NCI-H2107 (cell line): ENCODE data around the gene RNASE13.

ENCODE experiments used
- DNase-seq: peaks from one replicate; lab custom pipeline; 2025; lab: John Stamatoyannopoulos, UW

RNASE13 gene

DNA sequence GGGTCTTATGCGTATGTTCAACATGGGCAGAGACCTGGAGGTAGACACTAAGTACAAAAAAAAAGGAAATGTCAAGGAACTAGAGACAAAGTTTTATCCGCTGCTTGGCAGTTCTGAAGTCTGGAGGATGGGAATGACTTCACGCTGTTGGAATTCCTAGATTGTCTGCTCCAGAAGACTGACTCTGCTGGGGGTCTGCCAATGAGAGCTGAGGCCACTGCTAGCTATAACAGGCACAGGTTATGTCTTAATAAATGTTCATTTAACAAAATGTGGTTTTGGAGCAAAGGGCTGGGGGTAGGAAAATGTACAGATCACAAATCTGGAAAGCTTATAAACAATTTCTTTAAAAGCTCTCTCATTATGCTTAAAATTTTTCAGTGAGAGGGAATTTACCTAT lies 28.9 kb upstream of the RNASE13 start:
- no peak for DNase-seq

DNA sequence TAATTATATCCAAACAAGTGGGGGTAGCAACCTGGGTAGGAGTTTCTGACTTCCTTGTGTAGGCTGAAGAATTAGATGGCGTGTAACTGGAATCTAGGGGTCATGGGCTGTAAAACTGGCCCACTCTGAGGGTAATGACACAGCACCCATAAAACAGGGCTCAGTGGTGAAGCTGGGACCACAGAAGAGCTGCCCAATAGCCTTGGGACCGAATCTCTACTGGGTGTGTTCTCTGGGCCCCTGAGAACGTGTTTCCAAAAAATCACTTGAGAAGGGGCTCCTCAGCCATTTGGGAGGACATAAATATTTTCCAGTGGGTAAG lies 26.7 kb upstream of the RNASE13 start:
- DNase-seq, result no peak

DNA sequence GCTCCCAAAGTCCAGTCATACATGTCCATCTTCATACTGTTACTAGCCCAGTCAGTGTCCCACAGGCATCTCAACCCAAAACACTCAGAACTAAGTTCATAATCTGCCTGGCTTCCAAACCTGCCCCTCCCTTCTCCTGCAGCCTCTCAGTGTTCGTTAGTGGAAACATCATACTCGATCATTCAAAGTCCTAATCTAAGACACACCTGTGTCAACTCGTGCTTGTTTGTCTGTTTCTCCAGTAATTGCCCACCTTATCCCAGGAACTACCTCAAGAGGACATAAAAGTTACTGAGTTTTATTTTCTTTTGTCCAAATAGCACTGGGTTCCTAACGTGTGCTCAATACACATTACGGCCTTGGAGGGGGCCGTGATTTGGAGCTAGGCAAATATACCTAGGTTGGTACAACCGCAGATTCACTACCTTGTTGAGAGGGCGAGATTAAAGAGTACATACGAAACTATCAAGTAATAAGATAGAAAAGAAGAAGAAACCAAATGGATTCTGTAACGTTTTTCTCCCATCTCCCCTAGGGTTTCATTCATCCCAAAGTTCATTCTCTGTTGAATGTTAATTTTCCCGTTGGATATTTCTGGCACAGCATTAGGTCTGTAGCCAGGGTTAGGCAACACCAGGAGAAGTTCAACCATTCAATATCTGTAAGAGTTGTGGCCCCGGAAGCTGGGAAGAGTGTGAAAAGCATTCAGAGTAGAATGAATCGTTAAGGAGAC lies 26.2 kb upstream of the RNASE13 start:
- DNase-seq, result no peak

DNA sequence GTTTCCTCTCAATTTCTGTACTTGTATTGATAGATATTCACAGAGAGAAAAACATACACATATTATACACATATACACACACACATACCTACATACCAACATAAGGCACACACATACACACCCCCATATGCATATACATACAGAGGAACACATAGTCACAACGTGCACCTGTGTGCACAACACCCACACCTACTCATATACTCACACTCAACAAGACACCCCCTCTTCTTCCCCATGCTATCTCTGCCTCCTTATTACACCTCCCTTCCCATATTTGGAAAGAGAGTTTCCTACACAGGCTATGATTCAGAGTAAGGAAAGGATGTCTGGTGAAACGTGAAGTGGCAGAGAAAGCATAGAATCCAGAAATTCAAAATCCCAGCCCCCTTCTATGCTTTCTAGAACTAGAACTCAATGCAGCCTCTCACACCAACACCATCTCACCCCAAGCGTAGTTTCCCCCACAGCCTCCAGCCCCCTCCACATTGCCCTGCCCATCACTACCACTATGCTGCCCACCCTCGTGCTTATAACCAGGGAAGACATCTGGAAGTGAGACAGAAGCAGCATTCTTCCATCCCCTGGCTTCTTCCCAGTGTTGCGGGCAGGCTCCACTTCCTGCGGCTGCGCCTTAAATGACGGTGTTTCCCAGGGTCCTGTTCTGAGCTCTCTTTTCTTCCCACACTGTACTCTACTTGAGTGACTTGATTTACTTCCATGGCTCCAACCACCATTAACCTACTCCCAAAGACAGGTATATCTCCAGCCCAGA lies 25.4 kb upstream of the RNASE13 start:
- DNase-seq, result no peak

DNA sequence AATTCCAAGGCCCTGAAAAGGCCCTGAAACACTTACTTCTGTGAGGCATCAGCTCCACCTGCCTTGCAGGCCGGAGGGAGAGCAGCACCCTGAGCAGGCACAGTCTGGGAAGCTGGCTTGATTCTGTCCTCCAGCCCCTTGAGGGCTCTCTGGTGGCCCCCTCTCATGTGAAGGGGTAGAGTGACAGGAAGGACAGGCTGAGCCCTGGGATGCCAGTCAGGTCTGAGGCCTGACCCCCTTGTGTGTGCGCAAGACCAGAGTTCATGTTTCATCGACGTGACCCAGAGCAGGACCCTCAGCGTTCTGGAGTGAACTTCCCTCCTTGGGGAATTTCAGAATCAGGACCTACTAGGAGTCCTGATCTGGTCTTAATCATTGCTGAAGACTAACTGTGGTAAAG lies 24.3 kb upstream of the RNASE13 start:
- DNase-seq, result no peak

DNA sequence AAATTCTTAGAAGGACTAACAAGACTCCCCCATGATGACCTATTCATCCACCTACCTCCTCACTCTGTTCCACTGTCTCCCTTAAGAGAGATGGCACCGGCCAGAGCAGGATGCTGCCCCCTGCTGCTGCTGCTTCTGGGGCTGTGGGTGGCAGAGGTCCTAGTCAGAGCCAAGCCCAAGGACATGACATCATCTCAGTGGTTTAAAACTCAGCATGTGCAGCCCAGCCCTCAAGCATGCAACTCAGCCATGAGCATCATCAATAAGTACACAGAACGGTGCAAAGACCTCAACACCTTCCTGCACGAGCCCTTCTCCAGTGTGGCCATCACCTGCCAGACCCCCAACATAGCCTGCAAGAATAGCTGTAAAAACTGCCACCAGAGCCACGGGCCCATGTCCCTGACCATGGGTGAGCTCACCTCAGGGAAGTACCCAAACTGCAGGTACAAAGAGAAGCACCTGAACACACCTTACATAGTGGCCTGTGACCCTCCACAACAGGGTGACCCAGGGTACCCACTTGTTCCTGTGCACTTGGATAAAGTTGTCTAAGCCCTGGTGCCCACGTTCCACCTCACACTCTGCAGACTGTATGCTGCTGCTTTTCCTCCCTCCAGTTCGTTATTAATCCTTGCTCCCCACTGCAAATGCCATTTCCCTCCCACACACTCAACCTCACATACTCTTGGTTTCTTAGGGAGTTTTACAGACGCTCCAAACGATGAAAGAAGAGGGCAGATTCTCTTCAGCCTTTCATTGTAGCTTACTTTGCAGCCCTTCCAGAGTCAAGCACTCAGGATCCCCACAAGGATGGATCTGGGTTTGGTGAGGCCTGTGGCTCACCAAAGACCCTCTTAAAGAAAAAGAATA lies 23.4 kb upstream of the RNASE13 start, which contains the start of gene RNASE8:
Gene RNASE8, plus strand, starts transcription at position 20 of the 873 bp plus-strand sequence. Its CDS starts 71 bp downstream, at position 91.
- no peak for DNase-seq

DNA sequence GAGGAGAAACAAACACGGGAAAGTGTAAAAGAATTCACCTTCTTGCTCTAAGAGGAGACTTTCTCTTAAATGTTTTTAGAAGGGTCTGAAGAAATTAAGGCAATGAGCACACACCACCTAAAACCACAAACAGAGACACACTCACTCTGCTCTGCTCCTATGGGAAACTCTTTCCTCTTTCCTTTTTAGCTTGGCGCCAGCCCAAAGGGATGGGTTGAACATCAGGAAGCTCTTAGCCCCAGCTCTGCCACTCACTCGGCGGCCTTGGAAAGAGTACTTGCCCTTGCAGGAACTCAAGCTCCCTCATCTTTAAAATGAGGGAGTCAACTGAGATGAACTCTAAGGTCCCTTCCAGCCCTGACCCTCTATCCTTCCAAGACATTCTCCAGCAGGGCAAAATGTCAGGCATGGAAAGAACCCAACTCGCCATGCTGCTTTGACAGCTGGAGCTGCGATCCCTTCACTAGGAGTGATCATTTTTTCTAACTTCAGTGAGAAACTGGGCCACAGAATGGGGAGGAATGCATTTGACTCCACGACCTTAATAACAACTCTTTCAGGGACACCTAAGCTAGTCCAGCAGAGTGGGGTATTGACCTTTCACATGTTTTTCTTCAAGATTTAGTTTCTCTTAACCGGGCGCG lies 22.0 kb upstream of the RNASE13 start:
- no peak for DNase-seq

DNA sequence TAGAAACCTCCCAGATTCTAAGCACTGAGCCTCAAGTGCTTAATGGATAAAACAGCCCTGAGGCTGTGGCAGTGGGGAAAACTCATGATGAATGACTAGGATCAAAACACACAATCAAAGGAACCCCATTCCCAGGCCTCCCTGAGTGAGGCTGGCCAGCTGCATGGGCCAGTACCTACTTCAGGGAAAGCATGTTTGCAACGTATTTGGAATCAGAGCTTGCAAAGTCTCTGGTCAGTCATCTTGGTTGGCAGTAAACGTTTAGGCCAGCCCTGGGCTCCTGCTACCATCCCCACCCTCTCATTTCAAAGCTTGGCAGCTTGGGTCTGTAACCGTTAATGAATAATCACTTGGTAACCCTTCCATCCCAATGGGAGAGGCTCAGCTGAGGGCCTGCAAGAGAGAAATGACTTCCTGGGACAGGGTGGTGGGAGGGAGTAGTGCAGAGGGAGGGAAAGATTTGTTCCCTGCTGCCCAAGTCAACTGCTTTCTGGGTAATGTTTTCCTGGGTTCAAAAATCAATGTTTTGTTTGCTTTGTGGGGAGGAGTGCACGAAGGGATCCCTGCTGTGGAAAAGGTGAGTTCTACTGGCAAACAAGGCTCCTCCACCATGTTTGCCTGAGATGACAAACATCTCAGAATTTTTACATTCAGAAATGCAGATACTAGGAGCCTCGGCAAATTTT lies 21.0 kb upstream of the RNASE13 start:
- DNase-seq, result no peak

DNA sequence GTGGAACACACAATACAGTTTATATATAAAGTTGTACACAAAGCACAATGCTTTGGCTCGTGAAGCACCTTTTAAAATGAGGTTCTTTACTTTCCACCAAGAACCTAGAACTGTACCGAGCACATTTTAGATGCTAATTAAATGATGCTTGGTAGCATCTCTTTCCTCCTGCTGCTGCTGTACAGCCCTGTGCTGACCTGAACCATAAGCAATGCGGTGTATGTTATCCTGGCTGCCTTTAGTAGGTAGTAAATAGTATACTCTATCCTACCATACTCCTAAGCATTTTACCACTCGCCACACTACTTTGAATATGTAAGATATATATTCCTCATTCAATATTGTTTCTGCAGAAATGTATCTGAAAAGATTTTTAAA lies 20.1 kb upstream of the RNASE13 start:
- no peak for DNase-seq

DNA sequence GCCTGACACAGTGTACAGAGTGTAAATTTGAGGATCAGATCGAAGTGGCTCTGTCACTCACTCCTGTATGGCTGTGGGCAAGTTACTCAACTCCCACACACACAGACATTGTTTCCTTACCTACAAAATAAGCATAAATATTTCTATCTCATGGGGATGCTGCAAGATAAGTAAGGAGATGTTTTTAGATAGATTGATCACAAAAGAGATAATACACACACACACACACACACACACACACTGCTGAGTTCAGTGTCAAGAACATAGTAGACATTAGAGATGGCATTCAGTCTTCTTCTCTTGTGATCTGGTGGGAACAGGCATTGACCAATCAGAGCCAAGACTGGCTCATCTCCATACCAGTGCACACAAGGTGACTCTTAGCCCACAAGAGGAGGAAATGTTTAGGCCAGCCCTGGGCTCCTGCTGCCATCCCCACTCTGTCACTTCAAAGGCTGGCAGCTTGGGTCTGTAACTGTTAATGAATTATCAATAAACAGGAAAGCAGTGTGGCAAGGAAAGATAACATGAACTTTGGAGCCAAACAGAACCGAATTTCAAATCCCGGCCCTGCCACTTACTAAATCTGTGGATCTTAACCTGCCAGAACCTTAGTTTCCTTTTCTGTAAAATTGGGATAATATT lies 19.6 kb upstream of the RNASE13 start:
- no peak for DNase-seq

DNA sequence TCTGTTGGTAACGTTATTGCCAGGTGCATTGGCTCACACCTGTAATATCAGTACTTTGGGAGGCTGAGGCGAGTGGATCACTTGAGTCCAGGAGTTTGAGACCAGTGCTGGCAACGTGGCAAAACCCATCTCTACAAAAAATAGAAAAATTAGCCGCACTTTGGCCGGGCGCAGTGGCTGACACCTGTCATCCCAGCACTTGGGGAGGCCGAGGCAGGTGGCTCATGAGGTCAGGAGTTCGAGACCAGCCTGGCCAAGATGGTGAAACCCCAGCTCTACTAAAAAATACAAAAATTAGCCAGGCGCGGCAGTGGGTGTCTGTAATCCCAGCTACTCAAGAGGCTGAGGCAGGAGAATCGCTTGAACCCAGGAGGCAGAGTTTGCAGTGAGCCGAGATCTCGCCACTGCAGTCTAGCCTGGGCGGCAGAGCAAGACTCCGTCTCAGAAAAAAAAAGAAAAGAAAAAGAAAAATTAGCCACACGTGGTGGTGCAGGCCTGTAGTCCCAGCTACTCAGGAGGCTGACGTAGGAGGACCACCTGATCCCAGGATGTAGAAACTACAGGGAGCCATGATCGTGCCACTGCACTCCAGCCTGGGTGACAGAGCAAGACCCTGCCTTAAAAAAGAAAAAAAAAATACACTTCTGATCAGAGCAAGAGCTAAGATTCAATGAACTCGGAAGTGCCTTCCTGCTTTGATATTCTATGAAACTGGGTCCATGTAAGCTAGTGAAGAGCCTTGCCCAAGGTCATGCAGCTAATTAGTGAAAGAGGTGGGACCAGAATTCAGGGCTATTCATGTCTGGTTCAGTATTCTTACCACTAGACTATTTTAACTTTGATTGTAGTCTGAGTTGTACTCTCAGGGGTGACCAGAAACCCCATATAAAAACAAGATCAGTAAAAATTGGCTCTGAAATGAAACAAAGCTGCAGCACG lies 18.8 kb upstream of the RNASE13 start:
- no peak for DNase-seq

DNA sequence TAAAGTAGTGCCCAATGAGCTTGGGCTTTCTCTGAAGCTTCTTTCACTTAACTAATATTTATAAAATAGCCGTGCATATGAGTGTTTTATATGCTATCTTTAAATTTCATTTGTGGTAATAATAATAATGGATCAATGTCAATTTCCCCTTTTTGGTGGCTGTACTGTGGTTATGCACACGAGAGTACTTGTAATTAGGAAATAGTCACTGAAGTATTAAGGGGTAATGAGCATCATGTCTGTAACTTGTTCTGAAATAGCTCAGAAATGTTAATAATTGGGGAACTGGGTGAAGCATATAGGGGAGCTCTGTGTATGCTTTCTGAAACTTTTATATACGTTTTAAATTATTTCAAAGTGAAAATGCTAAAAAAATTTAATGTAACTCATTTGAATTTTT lies 16.0 kb upstream of the RNASE13 start:
- no peak for DNase-seq

DNA sequence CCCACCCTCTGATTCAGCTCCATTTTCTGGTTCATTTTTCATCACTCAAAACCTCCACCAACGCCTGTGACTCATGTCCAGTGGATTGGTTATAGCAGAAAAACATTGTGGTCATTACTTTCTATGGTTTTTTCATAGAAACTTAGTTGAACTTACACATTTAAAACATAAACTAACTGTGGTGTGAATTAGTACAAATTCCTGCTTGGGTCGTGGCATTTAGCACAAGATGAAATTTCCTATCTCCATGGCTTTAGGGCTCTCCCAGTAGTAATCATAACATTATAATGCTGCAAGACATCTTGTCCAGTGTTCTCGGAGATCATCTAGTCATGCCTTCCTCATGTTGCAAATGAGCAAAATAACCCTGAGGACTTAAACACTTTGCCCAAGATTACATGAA lies 14.7 kb upstream of the RNASE13 start:
- no peak for DNase-seq

DNA sequence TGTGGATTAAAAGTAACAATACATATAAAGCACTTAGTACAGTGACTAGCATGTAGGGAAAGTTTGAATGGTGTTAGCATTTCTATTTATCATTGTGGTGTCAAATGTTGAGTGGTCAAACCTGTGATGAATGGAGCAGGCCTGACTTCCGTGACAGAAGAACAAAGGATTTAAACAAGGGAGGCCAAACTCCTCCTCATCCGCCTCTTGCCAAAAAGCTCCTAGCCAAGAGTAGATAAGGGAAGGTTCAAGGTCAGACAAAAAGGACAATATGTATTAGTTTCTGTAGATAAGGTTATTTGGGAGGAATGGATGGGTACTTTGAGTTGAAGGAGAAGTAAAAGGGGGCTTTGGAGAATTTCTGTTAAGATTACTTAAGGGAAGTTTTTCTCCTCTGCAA lies 14.0 kb upstream of the RNASE13 start:
- no peak for DNase-seq

DNA sequence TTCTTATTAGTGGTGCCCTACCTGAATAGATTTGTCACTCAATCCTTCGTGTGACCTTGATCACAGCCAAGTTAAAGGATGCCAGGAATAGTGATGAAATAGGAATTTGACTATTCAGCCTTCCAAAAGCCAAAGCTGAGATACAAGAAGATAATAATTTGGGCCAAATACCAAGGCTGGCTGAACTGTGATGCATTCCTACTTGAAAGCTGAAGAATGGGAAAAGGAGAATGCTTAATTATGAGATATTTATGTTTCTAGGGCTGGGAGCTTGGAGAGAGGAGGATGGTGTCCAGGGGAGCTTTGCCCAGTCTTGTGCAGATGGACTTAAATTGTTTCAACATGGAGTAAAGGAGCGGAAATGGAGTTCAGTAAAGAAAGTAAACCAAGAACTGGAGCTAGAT lies 12.8 kb upstream of the RNASE13 start:
- DNase-seq, result no peak

DNA sequence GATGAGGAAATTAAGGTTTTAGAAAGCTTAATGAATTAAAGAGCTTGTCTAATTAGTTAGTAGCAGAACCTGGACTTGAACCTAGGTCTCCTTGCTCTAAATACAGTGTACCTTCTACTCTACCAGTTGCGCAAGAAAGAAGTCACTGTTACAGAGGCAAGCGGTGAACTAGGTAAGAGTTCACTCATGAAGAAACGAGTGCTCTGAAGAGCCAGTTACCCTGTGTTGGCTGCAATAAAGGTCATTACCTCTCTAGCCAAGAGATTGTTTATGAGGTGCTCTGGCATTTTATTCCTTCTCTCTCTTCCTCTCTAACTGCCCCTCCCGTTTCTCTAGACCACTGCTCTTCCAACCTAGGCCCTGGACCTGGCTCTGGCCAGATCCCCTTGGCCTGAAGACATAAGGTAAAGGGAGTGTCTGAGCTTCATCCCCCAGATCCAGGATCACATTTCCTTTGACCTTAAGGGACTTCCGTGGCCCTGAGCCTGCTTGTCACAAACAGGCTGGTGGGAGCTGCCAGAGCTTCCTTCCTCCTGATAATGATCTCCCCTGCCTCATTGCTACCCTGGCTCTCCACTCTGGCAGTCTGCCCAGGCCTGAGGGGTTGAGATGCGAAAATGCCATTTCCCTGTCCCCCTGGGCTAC lies 9.5 kb upstream of the RNASE13 start:
- no peak for DNase-seq

DNA sequence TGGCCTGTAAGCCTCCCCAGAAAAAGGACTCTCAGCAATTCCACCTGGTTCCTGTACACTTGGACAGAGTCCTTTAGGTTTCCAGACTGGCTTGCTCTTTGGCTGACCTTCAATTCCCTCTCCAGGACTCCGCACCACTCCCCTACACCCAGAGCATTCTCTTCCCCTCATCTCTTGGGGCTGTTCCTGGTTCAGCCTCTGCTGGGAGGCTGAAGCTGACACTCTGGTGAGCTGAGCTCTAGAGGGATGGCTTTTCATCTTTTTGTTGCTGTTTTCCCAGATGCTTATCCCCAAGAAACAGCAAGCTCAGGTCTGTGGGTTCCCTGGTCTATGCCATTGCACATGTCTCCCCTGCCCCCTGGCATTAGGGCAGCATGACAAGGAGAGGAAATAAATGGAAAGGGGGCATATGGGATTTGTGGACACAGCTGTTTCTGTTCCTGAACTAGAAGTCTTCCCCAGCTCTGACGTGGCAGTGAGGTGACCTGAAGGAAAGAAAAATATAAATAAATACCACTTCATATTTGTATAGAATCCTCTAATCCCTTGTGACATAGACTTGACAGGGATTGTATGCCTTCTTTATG lies 8.9 kb upstream of the RNASE13 start:
- DNase-seq, result no peak

DNA sequence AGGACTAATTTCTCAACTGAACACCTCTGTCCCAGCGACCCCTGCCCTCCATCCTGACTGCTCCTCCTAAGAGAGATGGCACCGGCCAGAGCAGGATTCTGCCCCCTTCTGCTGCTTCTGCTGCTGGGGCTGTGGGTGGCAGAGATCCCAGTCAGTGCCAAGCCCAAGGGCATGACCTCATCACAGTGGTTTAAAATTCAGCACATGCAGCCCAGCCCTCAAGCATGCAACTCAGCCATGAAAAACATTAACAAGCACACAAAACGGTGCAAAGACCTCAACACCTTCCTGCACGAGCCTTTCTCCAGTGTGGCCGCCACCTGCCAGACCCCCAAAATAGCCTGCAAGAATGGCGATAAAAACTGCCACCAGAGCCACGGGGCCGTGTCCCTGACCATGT lies 8.3 kb upstream of the RNASE13 start:
- no peak for DNase-seq
